HG03066 (cell line): ENCODE data around the gene ATF7IP2.
"Not testable (repeated sequence)": the region's sequence is repeated elsewhere in the genome, so short reads cannot be mapped to it uniquely, and the experiment has no call there.

Source experiments
- ATAC-seq: cut with Tn5 transposase; IDR thresholded peaks from one replicate; pipeline ENCODE4 v1.9.1; 2021; ENCODE audit warnings: low read depth; ENCODE audit not compliant: unreplicated experiment

The ATF7IP2 gene

DNA sequence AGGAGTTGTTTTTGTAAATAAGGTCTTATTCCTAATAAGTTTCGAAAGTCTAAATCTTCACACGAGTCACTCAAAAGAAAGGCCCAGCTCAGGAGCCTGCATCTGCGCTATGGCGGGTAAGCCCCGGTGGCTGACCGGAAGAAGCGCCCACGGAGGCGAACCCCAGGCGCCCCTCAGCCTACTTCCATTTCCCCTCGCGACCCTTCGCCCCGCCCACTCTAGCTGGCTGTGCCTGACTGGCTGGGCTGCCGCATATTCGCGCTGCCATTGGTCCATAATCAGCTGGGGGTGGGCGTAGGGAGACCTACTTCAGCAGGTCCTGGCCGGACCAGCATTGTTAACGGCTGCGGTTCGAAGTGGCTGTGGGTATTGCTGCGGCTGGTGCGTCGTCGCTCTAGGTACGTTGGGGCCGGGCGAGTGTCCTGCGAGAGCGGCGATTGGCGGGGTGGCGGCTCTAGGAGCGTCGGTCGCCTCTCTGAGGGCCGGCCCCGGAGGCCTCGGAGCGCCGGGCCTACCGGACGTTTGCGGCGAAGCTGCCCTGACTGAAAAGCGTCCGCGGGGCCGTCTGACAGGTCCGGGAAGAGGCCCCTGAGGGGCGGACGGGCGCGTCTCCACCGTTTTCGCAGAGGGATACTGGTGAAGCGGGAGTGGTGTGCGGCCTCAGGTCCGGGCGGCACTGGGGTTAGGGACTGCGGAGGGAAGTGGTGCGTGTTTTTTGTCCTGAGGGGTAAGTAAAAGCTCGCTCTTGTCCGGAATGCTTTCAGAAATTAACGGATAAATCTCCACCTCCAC, at the start of gene ATF7IP2:
Gene ATF7IP2 (plus strand): TSS at position 337 of the 792 bp plus-strand sequence. CDS start 44,560 bp downstream, outside the sequence.
- ATAC-seq = peak; percentile 92

GRCh38 chr16:10338426-10338825, 47.4 kb upstream of the ATF7IP2 start:
- ATAC-seq = no peak

- no peak for ATAC-seq
Observed at GRCh38 chr16:10339777-10340732, 45.8 kb upstream of the ATF7IP2 start.

- no peak for ATAC-seq
Observed at GRCh38 chr16:10343124-10343760, 42.6 kb upstream of the ATF7IP2 start.

- ATAC-seq = not testable (repeated sequence)
Observed at GRCh38 chr16:10344699-10345098, 41.2 kb upstream of the ATF7IP2 start.

GRCh38 chr16:10345629-10346028, 40.2 kb upstream of the ATF7IP2 start:
- ATAC-seq = no peak

- ATAC-seq = no peak
Observed at GRCh38 chr16:10349851-10350250, 36.0 kb upstream of the ATF7IP2 start.

GRCh38 chr16:10352262-10352661, 33.6 kb upstream of the ATF7IP2 start:
- ATAC-seq = no peak

DNA sequence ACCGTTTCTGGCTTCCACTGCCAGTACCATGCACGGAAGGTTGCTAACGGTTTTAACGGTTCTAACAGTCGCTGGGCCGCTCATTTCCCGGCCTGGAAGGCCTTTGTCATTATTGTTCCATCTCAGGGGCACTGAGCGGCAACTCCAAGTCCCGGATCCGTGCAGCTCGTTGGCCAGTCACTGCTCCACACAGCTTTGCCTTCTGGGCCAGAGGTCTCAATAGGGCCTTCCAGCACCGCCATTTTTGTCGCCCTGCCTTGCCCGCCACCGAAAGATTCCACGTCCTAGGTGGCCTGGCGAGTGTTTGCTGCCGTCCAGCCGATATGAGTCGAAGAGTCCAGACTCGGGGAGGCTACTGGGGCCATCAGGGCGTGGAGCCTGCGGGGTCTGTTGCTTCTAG, 30.3 kb upstream of the ATF7IP2 start:
- no peak for ATAC-seq

DNA sequence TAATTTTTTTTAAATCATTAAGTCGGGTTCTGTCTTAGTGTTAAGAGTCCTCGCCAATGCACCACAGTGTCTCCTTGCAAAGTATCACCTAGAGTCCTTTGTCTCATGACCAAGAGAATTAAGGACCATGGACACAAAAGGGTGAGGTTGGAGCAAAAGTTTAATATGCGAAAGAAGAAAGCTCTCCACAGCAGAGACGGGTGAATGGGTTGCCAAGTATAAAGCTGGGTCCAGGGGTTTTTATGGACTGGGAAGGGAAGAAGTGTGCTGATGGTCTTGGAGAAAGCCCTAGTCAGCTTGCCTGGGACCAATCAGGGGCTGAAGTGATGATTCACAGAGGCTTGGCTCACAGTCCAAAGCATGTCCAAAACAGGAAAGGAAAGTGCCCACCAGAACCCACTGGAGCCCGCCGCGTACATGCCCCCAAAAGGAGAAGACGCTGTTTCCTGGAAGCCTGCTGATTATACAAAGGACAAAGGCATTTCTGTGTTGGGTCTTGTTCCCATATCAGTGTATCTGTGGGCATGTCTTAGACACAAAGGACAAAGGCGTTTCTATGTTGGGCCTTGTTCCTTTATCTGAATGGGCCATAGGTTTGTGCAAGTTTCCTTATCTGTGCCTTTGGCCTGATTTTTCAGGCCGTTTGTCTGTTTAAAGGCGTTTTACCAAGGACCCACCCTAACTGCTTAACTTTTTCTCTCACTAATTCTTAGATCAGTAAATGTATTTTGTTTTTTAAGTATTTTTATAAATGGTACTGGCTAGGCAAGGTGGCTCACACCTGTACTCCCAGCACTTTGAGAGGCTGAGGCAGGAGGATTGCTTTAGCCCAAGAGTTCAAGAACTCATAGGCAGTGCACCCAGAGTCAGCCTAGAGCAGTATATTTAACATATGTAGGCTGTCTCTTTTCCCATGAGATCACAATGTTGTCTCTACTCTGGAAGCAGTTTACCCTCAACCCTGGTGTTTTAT, 28.7 kb upstream of the ATF7IP2 start:
- no peak for ATAC-seq

DNA sequence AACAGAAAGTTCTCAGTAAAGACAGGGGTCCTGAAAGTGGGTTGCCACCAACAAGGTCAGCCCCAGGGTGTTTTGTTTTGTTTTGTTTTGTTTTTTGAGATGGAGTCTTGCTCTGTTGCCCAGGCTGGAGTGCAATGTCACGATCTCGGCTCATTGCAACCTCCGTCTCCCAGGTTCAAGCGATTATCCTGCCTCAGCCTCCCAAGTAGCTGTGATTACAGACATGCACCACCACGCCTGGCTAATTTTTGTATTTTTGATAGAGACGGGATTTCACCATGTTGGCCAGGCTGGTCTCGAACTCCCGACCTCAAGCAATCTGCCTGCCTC, 24.1 kb upstream of the ATF7IP2 start:
- not testable (repeated sequence) for ATAC-seq

- ATAC-seq = no peak
Observed at GRCh38 chr16:10362077-10362863, 23.6 kb upstream of the ATF7IP2 start.

DNA sequence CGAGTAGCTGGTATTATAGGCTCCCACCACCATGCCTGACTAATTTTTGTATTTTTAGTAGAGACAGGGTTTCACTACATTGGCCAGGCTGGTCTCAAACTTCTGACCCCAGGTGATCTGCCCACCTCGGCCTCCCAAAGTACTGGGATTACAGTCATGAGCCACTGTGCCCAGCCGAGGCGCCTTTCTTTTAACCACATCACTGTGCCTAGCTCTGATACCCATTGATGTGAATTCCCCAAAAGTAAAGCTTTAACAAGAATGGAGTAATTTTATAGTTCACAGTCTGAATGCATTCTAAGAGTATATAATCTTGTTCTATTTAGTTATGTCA, 23.0 kb upstream of the ATF7IP2 start:
- not testable (repeated sequence) for ATAC-seq

DNA sequence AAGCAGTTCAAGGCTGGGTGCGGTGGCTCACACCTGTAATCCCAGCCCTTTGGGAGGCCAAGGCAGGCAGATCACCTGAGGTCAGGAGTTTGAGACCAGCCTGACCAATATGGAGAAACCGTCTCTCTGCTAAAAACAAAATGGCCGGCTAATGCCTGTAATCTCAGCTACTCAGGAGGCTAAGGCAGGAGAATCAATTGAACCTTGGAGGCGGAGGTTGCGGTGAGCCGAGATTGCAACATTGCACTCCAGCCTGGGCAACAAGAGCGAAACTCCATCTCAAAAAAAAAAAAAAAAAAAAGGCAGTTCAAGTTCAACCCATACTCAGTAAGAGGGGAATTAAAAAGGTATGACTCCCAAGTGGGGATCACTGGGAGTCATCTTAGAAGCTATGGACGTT, 19.2 kb upstream of the ATF7IP2 start:
- not testable (repeated sequence) for ATAC-seq

DNA sequence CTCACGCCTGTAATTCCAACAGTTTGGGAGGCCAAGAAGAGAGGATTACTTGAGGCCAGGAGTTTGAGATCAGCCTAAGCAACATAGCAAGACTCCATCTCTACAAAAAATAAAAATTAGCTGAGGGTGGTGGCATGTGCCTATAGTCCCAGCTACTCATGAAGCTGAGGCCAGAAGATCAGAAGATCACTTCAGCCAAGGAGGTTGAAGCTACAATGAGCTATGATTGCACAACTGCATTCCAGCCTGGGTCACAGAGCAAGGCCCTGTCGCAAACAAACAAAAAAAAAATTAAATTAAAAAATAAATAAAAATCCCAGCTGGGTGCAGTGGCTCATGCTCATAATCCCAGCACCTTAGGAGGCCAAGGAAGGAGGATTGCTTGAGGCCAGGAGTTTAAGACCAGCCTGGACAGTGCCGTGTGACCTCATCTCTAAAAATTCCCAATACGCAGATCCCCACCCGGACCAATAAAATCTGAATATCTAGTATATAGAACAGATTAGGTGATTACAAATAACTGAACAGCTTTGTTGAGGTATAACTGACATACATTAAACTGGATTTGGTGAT, 18.2 kb upstream of the ATF7IP2 start:
- ATAC-seq = no peak

GRCh38 chr16:10368969-10369551, 16.8 kb upstream of the ATF7IP2 start:
- no peak for ATAC-seq

DNA sequence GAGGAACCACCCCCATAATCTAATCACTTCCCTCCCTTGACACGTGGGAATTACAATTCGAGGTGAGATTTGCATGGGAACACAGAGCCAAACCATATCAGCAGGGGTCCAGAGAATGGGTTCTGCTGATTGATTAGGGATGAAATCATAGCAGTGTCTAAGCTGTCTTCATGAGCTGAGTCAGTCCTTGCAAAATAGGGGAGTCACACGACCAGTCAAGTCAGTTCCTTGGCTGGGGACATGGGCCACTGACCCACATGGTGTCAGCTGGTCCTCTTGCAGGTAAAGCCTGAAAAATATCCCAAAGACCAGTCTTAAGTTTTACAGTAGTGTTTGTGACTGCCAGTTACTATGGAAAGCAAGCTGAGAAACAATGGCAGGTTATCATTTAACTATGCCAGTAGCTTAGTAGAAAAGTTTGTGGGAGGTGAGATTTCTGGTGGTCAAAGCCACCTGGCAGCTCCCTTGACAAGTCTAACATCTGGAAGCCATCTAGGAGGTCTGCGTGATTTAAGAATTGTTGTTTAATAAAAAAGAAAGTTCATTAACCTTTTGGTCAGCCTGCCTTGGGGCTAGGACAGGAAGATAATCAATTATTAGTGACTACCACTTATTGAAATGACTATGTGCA, 15.7 kb upstream of the ATF7IP2 start:
- ATAC-seq = no peak

- ATAC-seq = no peak
Observed at GRCh38 chr16:10371592-10371991, 14.3 kb upstream of the ATF7IP2 start.
